Measurements from ENCODE around the gene SSX4B. TPM values are rescaled to one million over a fixed set of nuclear protein-coding genes. Genes with fewer than 3 reads are reported as not detected.
A peak's percentile ranks its signal among the peaks of the same experiment; 100 is the strongest.
"Not testable (repeated sequence)": the region's sequence is repeated elsewhere in the genome, so short reads cannot be mapped to it uniquely, and the experiment has no call there.

The SSX4B gene, protein sequence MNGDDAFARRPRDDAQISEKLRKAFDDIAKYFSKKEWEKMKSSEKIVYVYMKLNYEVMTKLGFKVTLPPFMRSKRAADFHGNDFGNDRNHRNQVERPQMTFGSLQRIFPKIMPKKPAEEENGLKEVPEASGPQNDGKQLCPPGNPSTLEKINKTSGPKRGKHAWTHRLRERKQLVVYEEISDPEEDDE
- total RNA-seq, result not detected
- long read RNA-seq, result 0 reads

DNA sequence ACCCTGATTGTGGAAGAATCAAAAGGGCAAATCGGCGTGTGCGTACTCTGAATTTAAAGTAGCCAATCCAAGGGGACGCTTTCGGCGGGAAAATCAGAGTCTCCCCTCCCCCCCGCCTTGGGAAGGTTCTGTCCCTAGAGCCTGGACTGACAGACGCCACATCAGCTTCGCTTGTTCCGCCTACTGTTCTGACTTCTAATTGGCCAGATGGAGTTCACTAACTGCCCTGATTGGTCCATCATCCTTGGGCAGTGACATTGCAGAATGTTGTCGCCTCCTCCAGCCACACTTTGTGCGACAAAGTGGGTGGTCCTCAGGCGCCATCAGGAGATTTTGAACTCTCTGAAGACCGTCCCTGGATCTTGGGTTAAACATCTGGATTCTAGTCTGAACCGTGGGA is at the start of gene SSX4B:
SSX4B (minus strand) TSS at position 101 of the 400 bp plus-strand sequence. CDS start 588 bp downstream, outside the sequence.
- intact Hi-C loops (cut with DNase I); ATAC-seq (ENCODE audit: poor library complexity); DNase-seq: not testable (repeated sequence)

DNA sequence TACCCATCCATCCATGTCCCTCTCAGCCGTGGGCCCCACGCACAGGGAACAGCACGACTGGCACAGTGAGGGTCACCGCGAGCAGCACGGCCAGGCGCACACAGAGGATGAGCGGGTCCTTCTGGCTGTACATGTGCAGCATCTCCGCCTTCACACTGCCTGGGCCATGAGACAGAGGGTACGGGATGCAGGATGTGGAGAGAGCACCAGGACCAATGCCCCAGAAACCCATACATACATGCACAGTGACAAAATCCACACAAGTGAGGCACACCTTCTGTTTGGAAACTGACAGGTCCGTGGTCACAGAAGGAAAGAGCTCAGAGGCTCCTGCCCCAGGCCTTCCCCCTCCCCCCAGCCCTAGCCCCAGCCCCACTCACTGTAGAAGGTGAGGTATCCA is 48.8 kb upstream of the SSX4B start:
- no peak for ATAC-seq (ENCODE audit: poor library complexity)
- intact Hi-C loops (cut with DNase I), result no loop called here
- no peak for DNase-seq

DNA sequence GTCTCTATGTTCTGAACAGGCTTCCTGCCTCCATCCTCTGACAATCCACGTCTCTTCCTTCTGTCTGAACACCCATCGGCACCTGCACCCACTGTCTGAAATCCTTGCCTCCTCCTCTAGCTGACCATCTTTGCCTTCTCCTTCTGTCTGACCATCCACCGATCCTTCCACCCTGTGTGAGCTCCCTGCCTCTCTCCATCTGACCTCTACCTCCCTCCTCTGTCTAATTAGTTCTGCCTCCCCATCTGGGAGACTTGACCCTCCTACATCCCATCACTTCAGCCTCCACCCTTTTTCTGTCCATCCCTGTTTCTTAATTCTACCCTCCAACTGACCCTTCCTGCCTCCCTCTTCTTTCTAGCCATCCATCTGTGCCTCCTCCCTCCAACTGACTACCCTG is 48.3 kb upstream of the SSX4B start:
- intact Hi-C loops (cut with DNase I), result no loop called here
- DNase-seq, result no peak
- ATAC-seq (ENCODE audit: poor library complexity), result no peak

DNA sequence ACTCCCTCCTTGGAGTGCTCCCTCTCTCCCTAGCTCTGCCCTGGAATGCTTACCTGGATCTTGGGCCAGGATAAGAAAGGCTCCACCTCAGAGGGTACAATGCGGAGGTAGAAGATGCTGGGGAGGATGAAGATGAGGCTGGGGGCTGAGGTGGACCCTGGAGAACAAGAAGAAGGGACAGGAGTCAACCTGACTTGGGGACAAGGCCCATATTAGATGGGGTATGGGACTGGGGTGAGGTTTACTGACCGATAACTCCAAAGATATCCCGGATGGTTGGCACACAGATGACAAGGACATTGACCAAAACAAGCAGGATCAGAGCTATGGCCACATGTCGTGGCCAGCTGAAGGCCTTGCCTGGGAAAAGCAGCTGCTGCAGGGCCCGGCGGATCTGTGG is 47.7 kb upstream of the SSX4B start:
- DNase-seq (no peak), ATAC-seq (ENCODE audit: poor library complexity) (no peak)

DNA sequence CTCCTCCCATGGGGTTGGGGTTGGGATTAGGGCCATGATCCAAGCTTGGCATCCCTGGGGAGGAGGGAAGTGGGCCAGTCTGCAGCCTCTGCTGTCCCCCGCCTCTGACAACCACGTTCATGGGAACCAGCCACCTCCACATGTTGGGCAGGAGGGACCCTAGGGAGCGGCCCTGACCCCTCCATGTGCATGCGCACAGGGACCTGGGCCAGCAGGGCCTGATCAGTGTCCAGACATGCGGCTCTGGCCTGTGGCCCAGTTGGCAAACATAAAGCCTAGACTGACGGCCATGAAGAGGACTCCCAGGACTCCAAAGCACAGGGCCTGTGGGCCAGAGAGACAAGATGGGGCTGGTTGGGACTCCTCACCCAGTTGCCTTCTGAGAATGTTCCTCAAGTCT is 47.0 kb upstream of the SSX4B start:
- ATAC-seq (ENCODE audit: poor library complexity) (peak; percentile 68), DNase-seq (peak; percentile 57)

More for the DNA sequence above, 47.7 kb upstream of the SSX4B start:
- intact Hi-C loops (cut with DNase I), result no loop called here

DNA sequence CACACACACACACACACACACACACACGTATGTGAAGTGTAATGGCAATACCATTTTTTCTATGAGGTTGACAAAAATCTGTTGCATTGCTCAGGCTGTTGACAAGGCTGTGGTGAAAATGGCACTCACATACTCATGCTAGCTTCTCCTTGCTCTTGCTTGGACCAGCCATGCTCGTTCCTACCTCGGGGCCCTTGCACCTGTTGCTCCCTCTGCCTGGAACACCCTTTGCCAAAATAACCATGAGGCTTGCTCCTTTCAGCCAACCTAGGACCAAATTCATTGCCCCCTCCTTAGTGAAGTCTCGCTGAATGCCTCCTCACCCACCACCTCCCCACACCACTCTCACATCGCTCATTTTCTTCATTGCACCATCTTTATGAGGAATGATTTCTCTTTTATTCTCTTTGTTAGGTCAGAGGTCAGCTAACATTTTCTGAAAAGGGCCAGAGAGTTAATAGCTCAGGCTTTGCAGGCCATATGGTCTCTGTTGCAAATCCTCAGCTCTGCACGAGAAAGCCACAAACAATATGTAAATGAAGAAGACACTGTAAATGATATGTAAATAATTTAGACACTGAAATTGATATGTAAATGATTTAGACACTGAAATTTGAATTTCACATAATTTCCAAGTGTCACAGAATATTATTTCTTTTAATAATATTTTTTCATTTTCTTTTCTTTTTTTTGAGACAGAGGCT is 45.0 kb upstream of the SSX4B start:
- intact Hi-C loops (cut with DNase I), result no loop called here
- ATAC-seq (ENCODE audit: poor library complexity) (no peak), DNase-seq (no peak)

More for the DNA sequence above, 47.0 kb upstream of the SSX4B start:
- intact Hi-C loops (cut with DNase I), result no loop called here

DNA sequence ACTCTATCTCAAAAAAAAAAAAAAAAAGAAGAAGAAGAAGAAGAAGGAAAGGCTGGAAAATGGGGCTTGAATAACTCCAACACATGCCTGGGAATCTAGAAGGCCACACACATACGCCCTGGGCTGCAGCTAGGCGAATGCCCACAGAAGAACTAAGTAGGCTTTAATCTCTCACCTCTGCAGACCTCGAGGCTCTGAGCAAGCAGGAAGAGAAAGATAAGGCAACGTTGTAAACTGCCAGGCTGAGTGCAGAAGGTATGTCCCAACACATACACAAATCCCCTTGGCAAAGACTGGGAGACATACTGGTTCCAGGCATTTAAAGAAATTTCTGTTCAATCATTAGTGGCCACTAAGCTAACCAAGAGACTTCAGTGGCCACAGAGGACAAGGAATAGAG is 39.9 kb upstream of the SSX4B start:
- ATAC-seq (ENCODE audit: poor library complexity), result no peak
- no peak for DNase-seq
- intact Hi-C loops (cut with DNase I), result no loop called here

DNA sequence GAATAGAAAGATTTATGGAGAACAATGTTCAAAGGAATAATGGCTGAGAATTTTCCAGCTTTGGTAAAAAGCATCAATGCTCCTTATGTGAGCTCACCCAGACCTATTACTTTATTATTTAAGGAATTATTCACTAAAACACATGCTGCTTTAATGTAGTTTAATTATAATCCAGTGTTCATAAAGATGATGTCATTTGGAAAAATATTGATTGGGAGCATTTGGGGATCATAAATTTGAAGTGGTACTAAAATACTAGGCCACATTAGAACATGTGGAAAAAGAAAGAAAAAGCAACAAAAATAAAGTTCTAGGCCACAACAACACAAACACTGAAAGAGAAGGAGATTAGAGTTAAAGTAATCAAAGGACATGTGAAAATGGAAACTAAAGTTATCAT is 38.3 kb upstream of the SSX4B start:
- no peak for ATAC-seq (ENCODE audit: poor library complexity)
- DNase-seq, result no peak
- intact Hi-C loops (cut with DNase I), result no loop called here

DNA sequence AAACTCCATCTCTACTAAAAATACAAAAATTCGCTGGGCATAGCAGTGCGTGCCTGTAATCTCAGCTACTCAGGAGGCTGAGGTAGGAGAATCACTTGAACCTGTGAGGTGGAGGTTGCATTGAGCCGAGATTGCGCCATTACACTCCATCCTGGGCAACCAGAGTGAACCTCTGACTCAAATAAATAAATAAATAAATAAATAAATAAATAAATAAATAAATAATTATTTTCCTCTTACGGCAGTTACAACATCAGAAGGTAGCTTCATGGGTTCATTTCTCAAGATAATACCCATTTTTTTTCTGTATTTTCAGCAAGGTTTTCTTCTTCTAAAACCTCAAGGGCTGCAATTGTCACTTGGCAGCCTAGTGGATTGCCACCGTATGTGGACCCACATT is 35.4 kb upstream of the SSX4B start:
- intact Hi-C loops (cut with DNase I); DNase-seq; ATAC-seq (ENCODE audit: poor library complexity): not testable (repeated sequence)

DNA sequence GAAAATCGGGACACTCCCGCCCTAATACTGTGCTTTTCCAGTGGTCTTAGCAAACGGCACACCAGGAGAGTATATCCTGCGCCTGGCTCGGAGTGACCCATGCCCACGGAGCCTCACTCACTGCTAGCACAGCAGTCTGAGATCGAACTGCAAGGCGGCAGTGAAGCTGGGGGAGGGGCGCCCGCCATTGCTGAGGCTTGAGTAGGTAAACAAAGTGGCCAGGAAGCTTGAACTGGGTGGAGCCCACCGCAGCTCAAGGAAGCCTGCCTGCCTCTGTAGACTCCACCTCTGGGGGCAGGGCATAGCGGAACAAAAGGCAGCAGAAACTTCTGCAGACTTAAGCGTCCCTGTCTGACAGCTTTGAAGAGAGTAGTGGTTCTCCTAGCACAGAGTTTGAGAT is 22.0 kb upstream of the SSX4B start:
- ATAC-seq (ENCODE audit: poor library complexity); intact Hi-C loops (cut with DNase I); DNase-seq: not testable (repeated sequence)

DNA sequence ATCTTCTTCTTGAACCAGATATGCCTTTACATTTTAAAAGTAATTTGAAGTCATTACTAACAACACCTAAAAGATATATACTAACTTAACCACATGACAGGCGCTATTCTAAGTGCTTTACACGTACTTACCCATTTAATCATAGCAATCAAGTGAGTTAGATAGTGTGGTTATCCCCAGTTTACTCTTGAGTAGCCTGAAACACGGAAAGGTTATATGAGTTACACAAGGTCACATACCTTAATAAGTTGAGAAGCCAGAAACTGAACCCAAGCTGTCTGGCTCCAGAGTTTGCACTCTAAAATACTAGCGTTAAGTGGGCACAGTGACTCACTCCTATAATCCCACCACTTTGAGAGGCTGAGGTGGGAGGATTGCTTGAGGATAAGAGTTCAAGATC is 18.4 kb upstream of the SSX4B start:
- ATAC-seq (ENCODE audit: poor library complexity); DNase-seq; intact Hi-C loops (cut with DNase I): not testable (repeated sequence)

DNA sequence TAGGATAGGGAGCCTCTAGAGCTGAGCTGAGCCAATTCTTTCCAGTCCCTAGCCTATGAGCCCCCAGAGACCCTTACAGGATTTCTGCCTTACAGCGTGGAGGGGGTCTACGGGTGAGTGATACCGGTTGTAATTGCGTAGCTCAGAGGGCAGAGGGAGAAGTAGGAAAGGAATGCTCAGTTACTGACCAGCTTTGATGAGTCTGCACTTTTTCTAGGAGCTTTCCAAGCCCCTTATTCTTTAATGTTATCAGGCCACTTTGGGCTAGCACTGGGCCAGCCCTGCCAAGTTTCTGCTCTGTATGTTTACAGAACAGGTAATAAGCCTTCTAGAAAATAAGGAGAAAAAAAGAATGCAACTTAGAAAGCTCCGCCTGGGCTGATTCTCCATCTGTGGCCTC is 17.8 kb upstream of the SSX4B start:
- ATAC-seq (ENCODE audit: poor library complexity); intact Hi-C loops (cut with DNase I): not testable (repeated sequence)

DNA sequence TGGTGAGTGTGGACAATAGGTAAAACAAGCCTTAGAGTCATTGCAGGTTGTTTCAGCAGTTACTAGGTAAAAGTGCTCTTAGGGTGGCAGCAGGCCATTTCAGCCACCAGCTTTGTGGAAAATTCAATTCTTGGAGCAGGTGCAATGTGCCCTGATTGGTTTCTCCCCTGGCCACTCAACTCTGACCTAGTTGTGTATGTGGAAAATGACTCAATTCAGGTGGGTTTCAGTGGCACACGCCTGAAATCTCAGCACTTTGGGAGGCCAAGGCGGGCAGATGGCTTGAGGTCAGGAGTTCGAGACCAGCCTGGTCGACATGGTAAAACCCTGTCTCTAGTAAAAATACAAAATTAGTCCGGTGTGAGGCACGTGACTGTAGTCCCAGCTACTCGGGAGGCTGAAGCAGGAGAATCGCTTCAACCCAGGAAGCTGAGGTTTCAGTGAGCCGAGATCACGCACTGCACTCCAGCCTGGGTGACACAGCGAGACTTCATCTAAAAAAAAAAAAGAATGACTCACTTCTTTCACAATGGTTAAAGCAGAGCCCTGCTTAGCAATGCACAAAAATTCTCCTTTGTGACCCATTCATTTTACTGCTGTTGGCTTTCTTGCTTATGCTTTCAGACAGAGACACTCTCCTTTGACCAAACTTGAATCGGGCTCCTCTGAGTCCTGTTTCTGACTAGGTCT is 15.4 kb upstream of the SSX4B start:
- ATAC-seq (ENCODE audit: poor library complexity); intact Hi-C loops (cut with DNase I); DNase-seq: not testable (repeated sequence)

More for the DNA sequence above, 17.8 kb upstream of the SSX4B start:
- DNase-seq, result not testable (repeated sequence)

DNA sequence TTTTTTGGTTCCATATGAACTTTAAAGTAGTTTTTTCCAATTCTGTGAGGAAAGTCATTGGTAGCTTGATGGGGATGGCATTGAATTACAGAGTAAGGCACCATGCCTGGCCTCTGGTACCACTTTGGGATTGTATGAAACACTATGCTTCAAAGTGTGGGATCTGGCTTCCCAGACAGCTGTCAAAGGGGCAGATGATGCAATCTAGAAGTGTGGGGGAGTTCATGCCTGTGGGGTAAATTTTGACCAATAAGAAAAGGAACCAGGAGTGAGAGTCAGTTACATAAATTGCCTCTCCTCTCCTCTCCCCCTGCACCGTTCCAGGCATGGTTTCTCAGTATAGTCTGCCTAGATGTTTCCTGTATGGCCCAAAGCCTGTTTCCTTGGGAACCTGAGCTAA is 13.9 kb downstream of the SSX4B start:
- intact Hi-C loops (cut with DNase I); DNase-seq; ATAC-seq (ENCODE audit: poor library complexity): not testable (repeated sequence)

DNA sequence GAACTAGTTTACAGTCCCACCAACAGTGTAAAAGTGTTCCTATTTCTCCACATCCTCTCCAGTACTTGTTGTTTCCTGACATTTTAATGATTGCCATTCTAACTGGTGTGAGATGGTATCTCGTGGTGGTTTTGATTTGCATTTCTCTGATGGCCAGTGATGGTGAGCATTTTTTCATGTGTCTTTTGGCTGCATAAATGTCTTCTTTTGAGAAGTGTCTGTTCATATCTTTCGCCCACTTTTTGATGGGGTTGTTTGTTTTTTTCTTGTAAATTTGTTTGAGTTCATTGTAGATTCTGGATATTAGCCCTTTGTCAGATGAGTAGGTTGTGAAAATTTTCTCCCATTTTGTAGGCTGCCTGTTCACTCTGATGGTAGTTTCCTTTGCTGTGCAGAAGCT is 14.8 kb downstream of the SSX4B start:
- DNase-seq; intact Hi-C loops (cut with DNase I); ATAC-seq (ENCODE audit: poor library complexity): not testable (repeated sequence)

DNA sequence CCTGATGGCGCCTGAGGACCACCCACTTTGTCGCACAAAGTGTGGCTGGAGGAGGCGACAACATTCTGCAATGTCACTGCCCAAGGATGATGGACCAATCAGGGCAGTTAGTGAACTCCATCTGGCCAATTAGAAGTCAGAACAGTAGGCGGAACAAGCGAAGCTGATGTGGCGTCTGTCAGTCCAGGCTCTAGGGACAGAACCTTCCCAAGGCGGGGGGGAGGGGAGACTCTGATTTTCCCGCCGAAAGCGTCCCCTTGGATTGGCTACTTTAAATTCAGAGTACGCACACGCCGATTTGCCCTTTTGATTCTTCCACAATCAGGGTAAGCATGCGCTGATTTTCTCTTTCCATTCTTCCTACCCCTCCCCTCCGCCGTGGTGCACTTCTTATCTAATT is 28.5 kb downstream of the SSX4B start, which contains the start of gene SSX4:
SSX4 (plus strand) TSS at position 301 of the 400 bp plus-strand sequence. CDS start 515 bp downstream, outside the sequence.
- intact Hi-C loops (cut with DNase I); DNase-seq; ATAC-seq (ENCODE audit: poor library complexity): not testable (repeated sequence)

DNA sequence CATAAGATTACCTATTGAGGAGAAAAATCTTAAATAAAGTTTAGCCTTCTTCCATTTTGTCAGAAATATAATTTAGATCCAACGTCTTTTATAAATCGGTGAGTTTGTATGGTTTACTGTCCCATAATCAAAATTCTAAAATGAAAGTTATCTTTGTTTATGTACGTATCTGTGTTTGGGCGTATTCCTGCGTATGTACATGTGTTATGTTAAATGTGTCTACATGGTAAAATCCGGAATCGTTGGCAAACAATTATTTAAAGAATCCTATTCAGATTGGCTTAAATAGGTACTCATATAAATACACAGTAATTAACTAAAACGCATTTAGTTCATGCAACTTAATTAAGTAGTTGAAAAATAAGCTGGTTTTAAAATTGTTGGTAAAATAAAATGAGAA is 41.4 kb downstream of the SSX4B start:
- DNase-seq; intact Hi-C loops (cut with DNase I); ATAC-seq (ENCODE audit: poor library complexity): not testable (repeated sequence)

DNA sequence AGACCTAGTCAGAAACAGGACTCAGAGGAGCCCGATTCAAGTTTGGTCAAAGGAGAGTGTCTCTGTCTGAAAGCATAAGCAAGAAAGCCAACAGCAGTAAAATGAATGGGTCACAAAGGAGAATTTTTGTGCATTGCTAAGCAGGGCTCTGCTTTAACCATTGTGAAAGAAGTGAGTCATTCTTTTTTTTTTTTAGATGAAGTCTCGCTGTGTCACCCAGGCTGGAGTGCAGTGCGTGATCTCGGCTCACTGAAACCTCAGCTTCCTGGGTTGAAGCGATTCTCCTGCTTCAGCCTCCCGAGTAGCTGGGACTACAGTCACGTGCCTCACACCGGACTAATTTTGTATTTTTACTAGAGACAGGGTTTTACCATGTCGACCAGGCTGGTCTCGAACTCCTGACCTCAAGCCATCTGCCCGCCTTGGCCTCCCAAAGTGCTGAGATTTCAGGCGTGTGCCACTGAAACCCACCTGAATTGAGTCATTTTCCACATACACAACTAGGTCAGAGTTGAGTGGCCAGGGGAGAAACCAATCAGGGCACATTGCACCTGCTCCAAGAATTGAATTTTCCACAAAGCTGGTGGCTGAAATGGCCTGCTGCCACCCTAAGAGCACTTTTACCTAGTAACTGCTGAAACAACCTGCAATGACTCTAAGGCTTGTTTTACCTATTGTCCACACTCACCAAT is 43.9 kb downstream of the SSX4B start:
- DNase-seq; intact Hi-C loops (cut with DNase I); ATAC-seq (ENCODE audit: poor library complexity): not testable (repeated sequence)

DNA sequence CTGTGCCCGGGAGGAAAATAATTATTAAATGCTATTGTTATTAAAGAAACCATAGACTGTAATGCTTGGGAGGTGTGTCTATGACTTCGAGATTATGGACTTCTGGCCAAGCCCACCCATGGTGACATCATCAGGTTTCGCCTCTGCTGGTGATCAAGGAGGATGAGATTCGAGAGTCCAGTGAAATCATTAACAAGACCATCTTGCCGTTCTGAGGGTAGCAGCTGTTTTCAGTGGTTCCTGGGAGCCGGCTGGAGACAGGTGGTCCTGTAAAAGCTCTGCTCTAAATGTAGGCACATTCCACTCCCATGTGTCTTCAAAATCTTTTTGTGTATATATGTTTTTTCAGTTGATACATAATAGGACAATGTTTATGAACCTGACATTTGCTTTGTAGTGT is 52.5 kb downstream of the SSX4B start:
- intact Hi-C loops (cut with DNase I); DNase-seq; ATAC-seq (ENCODE audit: poor library complexity): not testable (repeated sequence)
